Caco-2 (cell line): ENCODE measurements around the gene FARS2. TPM values are rescaled to one million over a fixed set of nuclear protein-coding genes. Genes with fewer than 3 reads are reported as not detected.

Experiments used
- BruUV-seq: library from RNA; stranded (reverse); fragments of 400-500 nt; replicated peaks from 2 replicates; lab custom pipeline; 2021; lab: Mats Ljungman, UMichigan
- CTCF ChIA-PET: fragments of 300-600 bp; sonication (Branson Sonifier 250); formaldehyde crosslinking; loops from one replicate; lab custom pipeline; 2022; ENCODE audit warnings: antibody characterized with exemption; lab: Charles Lee
- POLR2A ChIA-PET: fragments of 300-600 bp; sonication (Branson Sonifier 250); formaldehyde crosslinking; loops from one replicate; lab custom pipeline; 2022; ENCODE audit warnings: antibody characterized with exemption; lab: Charles Lee
- DNase-seq, 2 experiments: peaks; one replicate each; pipeline versions ENCODE4 v3.0.0 to v3.0.0-alpha.2; 2020 to 2022
- H3K27me3 ChIP-seq: replicated peaks from 2 replicates; pipeline ENCODE4 v1.6.0; 2011; ENCODE audit warnings: low read length; ENCODE audit not compliant: control insufficient read depth, insufficient read depth
- H3K36me3 ChIP-seq: 2 replicates; pipeline ENCODE4 v1.5.1; 2011; ENCODE audit warnings: low read length; ENCODE audit not compliant: control insufficient read depth, insufficient read depth
- H3K4me1 ChIP-seq: fragments of 250-450 bp; sonication (Bioruptor Pico); 2 replicates; pipeline ENCODE4 v1.5.1; 2020; ENCODE audit warnings: mild to moderate bottlenecking
- H3K4me3 ChIP-seq: 2 replicates; pipeline ENCODE4 v1.5.1; 2011; ENCODE audit warnings: low read depth, mild to moderate bottlenecking, control low read depth, low read length
- H3K9me3 ChIP-seq: fragments of 250-450 bp; sonication (Bioruptor Pico); 2 replicates; pipeline ENCODE4 v1.5.1; 2020; ENCODE audit warnings: mild to moderate bottlenecking, moderate library complexity
- H3K27ac Mint-ChIP-seq: one replicate; pipeline ENCODE4 v1.8.0; 2022; ENCODE audit warnings: mixed read lengths; ENCODE audit not compliant: unreplicated experiment
- H3K27me3 Mint-ChIP-seq: one replicate; pipeline ENCODE4 v1.8.0; 2022; ENCODE audit warnings: mixed read lengths; ENCODE audit not compliant: insufficient read depth, unreplicated experiment
- H3K36me3 Mint-ChIP-seq: one replicate; pipeline ENCODE4 v1.8.0; 2022; ENCODE audit warnings: mild to moderate bottlenecking, mixed read lengths; ENCODE audit not compliant: insufficient read depth, unreplicated experiment
- H3K4me1 Mint-ChIP-seq: one replicate; pipeline ENCODE4 v1.8.0; 2022; ENCODE audit warnings: low read depth, mixed read lengths; ENCODE audit not compliant: unreplicated experiment
- H3K4me3 Mint-ChIP-seq: one replicate; pipeline ENCODE4 v1.8.0; 2022; ENCODE audit warnings: mild to moderate bottlenecking, moderate library complexity, mixed read lengths; ENCODE audit not compliant: unreplicated experiment
- H3K9me3 Mint-ChIP-seq: one replicate; pipeline ENCODE4 v1.8.0; 2022; ENCODE audit warnings: mixed read lengths; ENCODE audit not compliant: unreplicated experiment
- intact Hi-C: fragments of 100-400 bp; cut with micrococcal nuclease; formaldehyde crosslinking; loops from one replicate; pipeline ENCODE4 v1.10.0; 2022; ENCODE audit not compliant: unreplicated experiment
- total RNA-seq: library from RNA; stranded (reverse); gene quantifications from 2 replicates; pipeline ENCODE4 v1.2.3, GENCODE V29; 2022
- TF ChIP-seq, protein P1 (sequence below), 2 experiments: fragments of 200-600 bp in 1 of 2; IDR thresholded peaks; 1 replicate in 1 of 2; 2 replicates in 1 of 2; pipeline versions ENCODE4 v1.5.1 to v1.8.0; 2011 to 2022; ENCODE audit warnings: antibody characterized with exemption in 1 of 2, control low read depth in 1 of 2, inconsistent platforms in 1 of 2, low read depth in 1 of 2, low read length in 1 of 2, mild to moderate bottlenecking in 1 of 2, moderate library complexity in 1 of 2; ENCODE audit not compliant: insufficient read depth in 1 of 2, severe bottlenecking in 1 of 2, unreplicated experiment in 1 of 2

FARS2 gene
- total RNA-seq, 1 experiment from 2014 or later: 15.4 TPM

DNA sequence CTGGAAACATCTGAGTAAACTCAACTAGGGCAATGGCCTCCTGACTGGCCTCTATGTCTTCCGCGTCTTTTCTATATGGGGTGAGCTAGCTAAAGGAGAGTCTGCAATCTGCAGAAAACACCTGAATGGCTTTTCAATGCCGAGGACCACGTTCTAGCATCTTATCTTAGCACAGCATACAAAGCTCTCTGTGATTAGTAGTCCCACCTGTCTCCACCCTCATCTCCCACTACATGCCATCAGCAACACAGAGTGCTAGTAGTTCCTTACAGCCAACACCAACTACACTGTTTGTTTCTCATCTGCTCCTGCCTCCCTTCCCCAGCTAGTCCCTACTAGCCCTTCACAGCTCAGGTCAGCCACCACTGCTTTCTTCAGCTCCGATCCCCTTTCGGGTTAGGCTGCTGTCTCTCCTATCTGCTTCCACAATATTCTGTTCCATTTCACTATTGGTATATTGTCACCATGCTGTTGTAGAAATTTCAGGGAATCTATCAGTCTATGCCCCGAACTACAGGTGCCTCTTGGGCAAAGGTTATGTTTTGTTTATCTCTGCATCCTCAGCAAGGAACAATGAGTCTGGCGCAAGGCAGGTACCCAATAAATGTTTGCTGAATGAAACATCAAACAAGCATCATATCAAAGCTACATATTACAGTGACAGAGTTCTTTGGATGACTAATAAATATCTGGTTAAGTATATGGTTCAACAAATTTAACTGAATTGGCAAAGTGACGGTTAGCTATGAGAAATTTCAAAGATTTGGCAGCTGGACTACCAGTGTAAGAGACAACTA is 12.8 kb upstream of the FARS2 start:
- no peaks in the 10 kb centered on the region for H3K27me3 ChIP-seq
- no peaks in the 10 kb centered on the region for H3K9me3 Mint-ChIP-seq
- H3K4me3 ChIP-seq: no peak overlapping the region
- peaks cover 5% of the 10 kb centered on the region; the same call in 1 of the 2 replicates for H3K4me1 ChIP-seq
- H3K4me3 Mint-ChIP-seq: no peak overlapping the region
- H3K27ac Mint-ChIP-seq: no peak overlapping the region
- H3K4me1 Mint-ChIP-seq: no peaks in the 10 kb centered on the region
- intact Hi-C loops: no loop called here
- H3K27me3 Mint-ChIP-seq: no peaks in the 10 kb centered on the region
- TF ChIP-seq, protein P1, sequence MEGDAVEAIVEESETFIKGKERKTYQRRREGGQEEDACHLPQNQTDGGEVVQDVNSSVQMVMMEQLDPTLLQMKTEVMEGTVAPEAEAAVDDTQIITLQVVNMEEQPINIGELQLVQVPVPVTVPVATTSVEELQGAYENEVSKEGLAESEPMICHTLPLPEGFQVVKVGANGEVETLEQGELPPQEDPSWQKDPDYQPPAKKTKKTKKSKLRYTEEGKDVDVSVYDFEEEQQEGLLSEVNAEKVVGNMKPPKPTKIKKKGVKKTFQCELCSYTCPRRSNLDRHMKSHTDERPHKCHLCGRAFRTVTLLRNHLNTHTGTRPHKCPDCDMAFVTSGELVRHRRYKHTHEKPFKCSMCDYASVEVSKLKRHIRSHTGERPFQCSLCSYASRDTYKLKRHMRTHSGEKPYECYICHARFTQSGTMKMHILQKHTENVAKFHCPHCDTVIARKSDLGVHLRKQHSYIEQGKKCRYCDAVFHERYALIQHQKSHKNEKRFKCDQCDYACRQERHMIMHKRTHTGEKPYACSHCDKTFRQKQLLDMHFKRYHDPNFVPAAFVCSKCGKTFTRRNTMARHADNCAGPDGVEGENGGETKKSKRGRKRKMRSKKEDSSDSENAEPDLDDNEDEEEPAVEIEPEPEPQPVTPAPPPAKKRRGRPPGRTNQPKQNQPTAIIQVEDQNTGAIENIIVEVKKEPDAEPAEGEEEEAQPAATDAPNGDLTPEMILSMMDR (IDR thresholded peaks at IDR 0.05; ENCODE audit: insufficient read depth in 1 of 2, low read depth in 1 of 2, low read length in 1 of 2, severe bottlenecking in 1 of 2, unreplicated experiment in 1 of 2): no peak
- ChIA-PET POLR2A (no interaction called here), CTCF (no interaction called here)
- H3K9me3 ChIP-seq: no peaks in the 10 kb centered on the region
- H3K36me3 Mint-ChIP-seq: peaks cover 6% of the 10 kb centered on the region
- BruUV-seq: no TSS peak
- DNase-seq: no peak
- H3K36me3 ChIP-seq: peaks cover 2% of the 10 kb centered on the region

DNA sequence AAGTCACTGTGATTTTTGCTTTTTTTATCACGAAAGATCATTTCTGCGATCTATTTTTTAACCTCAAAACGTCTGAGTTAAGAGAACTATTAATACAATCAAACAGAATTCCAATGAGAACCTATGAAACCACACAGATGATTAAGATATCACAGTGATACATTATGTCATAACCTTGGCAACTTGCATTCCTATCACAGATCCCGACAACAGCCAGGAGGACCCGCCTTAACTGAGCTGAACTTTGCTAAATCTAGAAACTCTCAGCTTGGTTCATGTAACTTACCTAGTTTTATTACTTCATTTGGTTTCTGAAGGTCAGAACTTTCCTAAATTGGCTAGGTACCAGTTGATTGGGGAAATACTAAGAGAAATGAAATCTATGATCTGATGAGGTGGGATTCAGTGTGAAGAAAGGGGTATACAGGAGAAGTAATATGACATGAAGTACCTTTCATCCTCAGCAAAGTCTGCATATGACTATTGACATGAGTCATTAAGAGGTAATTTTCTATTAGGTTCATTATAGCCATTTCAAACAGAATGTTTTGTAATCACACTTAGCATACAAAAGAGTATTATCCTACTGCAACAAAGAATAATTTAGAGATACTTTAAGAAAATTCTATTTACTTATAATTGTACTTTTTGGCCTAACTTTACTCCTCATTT is 11.7 kb upstream of the FARS2 start:
- Histone ChIP-seq H3K4me3 (no peak overlapping the region), H3K9me3 (no peaks in the 10 kb centered on the region), H3K4me1 (peaks cover 5% of the 10 kb centered on the region; the same call in 1 of the 2 replicates), H3K27me3 (no peaks in the 10 kb centered on the region), H3K36me3 (peaks cover 2% of the 10 kb centered on the region)
- Mint-ChIP-seq H3K9me3 (no peaks in the 10 kb centered on the region), H3K4me1 (no peaks in the 10 kb centered on the region), H3K36me3 (peaks cover 6% of the 10 kb centered on the region), H3K27ac (no peak overlapping the region), H3K4me3 (no peak overlapping the region), H3K27me3 (no peaks in the 10 kb centered on the region)
- BruUV-seq: no TSS peak
- ChIA-PET POLR2A (no interaction called here), CTCF (no interaction called here)
- intact Hi-C loops: no loop called here
- TF ChIP-seq, protein P1 (IDR thresholded peaks at IDR 0.05; ENCODE audit: insufficient read depth in 1 of 2, low read depth in 1 of 2, low read length in 1 of 2, severe bottlenecking in 1 of 2, unreplicated experiment in 1 of 2): no peak
- DNase-seq: no peak

DNA sequence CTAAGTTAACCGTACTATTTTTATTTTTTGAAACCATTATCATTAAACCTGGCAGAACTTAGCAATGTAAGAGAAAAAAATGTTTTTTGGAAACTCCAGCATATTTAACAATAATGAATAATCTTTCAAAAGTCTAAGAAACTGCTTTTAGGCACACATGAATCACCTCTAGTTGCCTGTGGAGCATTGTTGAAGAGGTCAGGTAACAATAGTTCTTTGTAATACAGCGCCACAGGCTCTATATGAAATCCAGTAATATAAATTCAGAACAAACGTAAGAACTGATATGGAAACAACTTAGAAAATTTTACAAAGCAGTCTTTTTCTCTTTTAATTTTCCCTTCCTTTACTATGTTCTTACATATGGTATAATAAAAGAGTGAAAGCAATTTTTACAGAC is 10.9 kb upstream of the FARS2 start:
- Mint-ChIP-seq H3K4me1 (no peaks in the 10 kb centered on the region), H3K27me3 (no peaks in the 10 kb centered on the region), H3K27ac (no peak overlapping the region), H3K36me3 (peaks cover 6% of the 10 kb centered on the region), H3K9me3 (no peaks in the 10 kb centered on the region), H3K4me3 (no peak overlapping the region)
- TF ChIP-seq, protein P1 (IDR thresholded peaks at IDR 0.05; ENCODE audit: insufficient read depth in 1 of 2, low read depth in 1 of 2, low read length in 1 of 2, severe bottlenecking in 1 of 2, unreplicated experiment in 1 of 2): no peak
- Histone ChIP-seq H3K36me3 (no peaks in the 10 kb centered on the region), H3K27me3 (no peaks in the 10 kb centered on the region), H3K9me3 (no peaks in the 10 kb centered on the region), H3K4me3 (no peak overlapping the region), H3K4me1 (peaks cover 5% of the 10 kb centered on the region; the same call in 1 of the 2 replicates)
- DNase-seq: no peak
- intact Hi-C loops: no loop called here
- ChIA-PET POLR2A (no interaction called here), CTCF (no interaction called here)
- BruUV-seq: no TSS peak
